Neuronal stem cell (in vitro differentiated cells): ENCODE measurements around the gene VTI1A.

Experiments used
- DNase-seq: peaks from one replicate; pipeline ENCODE4 v3.0.0-alpha.2; 2013; ENCODE audit warnings: low spot score
- H2AFZ ChIP-seq: one replicate; pipeline ENCODE4 v1.6.1; 2013; ENCODE audit warnings: mild to moderate bottlenecking, low read length, inconsistent platforms
- H2AK5ac ChIP-seq: 2 replicates; pipeline ENCODE4 v1.6.1; 2013; ENCODE audit warnings: low read depth, mild to moderate bottlenecking, inconsistent platforms, low read length, moderate library complexity, mixed read lengths
- H2BK120ac ChIP-seq: 2 replicates; pipeline ENCODE4 v1.6.1; 2013; ENCODE audit warnings: low read depth, mild to moderate bottlenecking, inconsistent platforms, low read length, moderate library complexity, mixed read lengths
- H2BK12ac ChIP-seq: one replicate; pipeline ENCODE4 v1.6.1; 2013; ENCODE audit warnings: low read length, inconsistent platforms
- H2BK15ac ChIP-seq: 2 replicates; pipeline ENCODE4 v1.6.1; 2013; ENCODE audit warnings: mild to moderate bottlenecking, low read length, inconsistent platforms, mixed read lengths
- H2BK5ac ChIP-seq: one replicate; pipeline ENCODE4 v1.6.1; 2013; ENCODE audit warnings: inconsistent platforms, mild to moderate bottlenecking, low read length, moderate library complexity
- H3K14ac ChIP-seq: one replicate; pipeline ENCODE4 v1.6.1; 2013; ENCODE audit warnings: low read length, inconsistent platforms
- H3K18ac ChIP-seq: 2 replicates; pipeline ENCODE4 v1.6.1; 2013; ENCODE audit warnings: low read length, inconsistent platforms
- H3K23ac ChIP-seq: 2 replicates; pipeline ENCODE4 v1.6.1; 2013; ENCODE audit warnings: low read depth, mild to moderate bottlenecking, mixed read lengths, low read length, inconsistent platforms; ENCODE audit not compliant: poor library complexity
- H3K27ac ChIP-seq: replicated peaks from 3 replicates; pipeline ENCODE4 v1.5.1; 2013; ENCODE audit warnings: low read length, inconsistent platforms
- H3K27me3 ChIP-seq, 3 experiments: 2 replicates each; pipeline ENCODE4 v1.6.1; 2013; ENCODE audit warnings: low read length in 3 of 3, mild to moderate bottlenecking in 2 of 3, inconsistent platforms in 1 of 3, low read depth in 1 of 3, mixed read lengths in 1 of 3, moderate library complexity in 1 of 3; ENCODE audit not compliant: control insufficient read depth in 3 of 3, insufficient read depth in 3 of 3
- H3K36me3 ChIP-seq, 2 donors: replicated peaks in 1 of 2; 2 replicates each; pipeline ENCODE4 v1.6.1; 2013; ENCODE audit warnings: low read length in 2 of 2; ENCODE audit not compliant: control insufficient read depth in 2 of 2, insufficient read depth in 2 of 2
- H3K4ac ChIP-seq: 2 replicates; pipeline ENCODE4 v1.6.1; 2013; ENCODE audit warnings: inconsistent platforms, mild to moderate bottlenecking, low read length, moderate library complexity
- H3K4me1 ChIP-seq, 2 donors: 1 replicate in 1 of 2; 2 replicates in 1 of 2; pipeline ENCODE4 v1.6.1; 2013; ENCODE audit warnings: low read length in 2 of 2, low read depth in 1 of 2; ENCODE audit not compliant: control insufficient read depth in 2 of 2, insufficient read depth in 1 of 2
- H3K4me2 ChIP-seq: one replicate; pipeline ENCODE4 v1.6.1; 2013; ENCODE audit warnings: mild to moderate bottlenecking, low read length, inconsistent platforms; ENCODE audit not compliant: insufficient read depth, poor library complexity, severe bottlenecking
- H3K4me3 ChIP-seq, 2 donors: 2 replicates each; pipeline ENCODE4 v1.5.1; 2013; ENCODE audit warnings: low read length in 2 of 2, mild to moderate bottlenecking in 2 of 2, inconsistent platforms in 1 of 2, moderate library complexity in 1 of 2
- H3K79me1 ChIP-seq: one replicate; pipeline ENCODE4 v1.6.1; 2013; ENCODE audit warnings: low read depth, mild to moderate bottlenecking, inconsistent platforms, low read length, moderate library complexity
- H3K9ac ChIP-seq: one replicate; pipeline ENCODE4 v1.6.1; 2013; ENCODE audit warnings: mild to moderate bottlenecking, low read depth, low read length, inconsistent platforms; ENCODE audit not compliant: poor library complexity
- H3K9me3 ChIP-seq, 2 donors: replicated peaks in 1 of 2; 2 replicates each; pipeline versions ENCODE3 to v1.6.1; 2013; ENCODE audit warnings: low read length in 2 of 2, mild to moderate bottlenecking in 2 of 2, inconsistent platforms in 1 of 2, low read depth in 1 of 2, mixed read lengths in 1 of 2, moderate library complexity in 1 of 2; ENCODE audit not compliant: control insufficient read depth in 2 of 2, insufficient read depth in 1 of 2
- H4K8ac ChIP-seq: one replicate; pipeline ENCODE4 v1.6.1; 2013; ENCODE audit warnings: low read depth, mild to moderate bottlenecking, inconsistent platforms, low read length, moderate library complexity
- H4K91ac ChIP-seq: one replicate; pipeline ENCODE4 v1.6.1; 2013; ENCODE audit warnings: low read length, low read depth, mild to moderate bottlenecking, inconsistent platforms; ENCODE audit not compliant: poor library complexity
- WGBS, 2 donors: extraction: QIAGEN DNeasy Blood & Tissue Kit; methylation state at CpG; one replicate each; pipeline ENCODE4 v1.1.7; 2013; ENCODE audit warnings: missing lambda C conversion rate in 2 of 2, mixed read lengths in 1 of 2; ENCODE audit not compliant: insufficient read length in 2 of 2, insufficient replicate concordance in 1 of 2; ENCODE audit errors: extremely low coverage in 2 of 2; 5-methylcytosine and 5-hydroxymethylcytosine counted together

Gene VTI1A

GRCh38 chr10:112782200-112782907 is 335.3 kb downstream of the VTI1A start:
- WGBS, 2 donors = no CpG with 5 or more reads among the region's 18 CpGs
- no peak overlapping the region for H4K91ac ChIP-seq

GRCh38 chr10:112783351-112784021 is 336.5 kb downstream of the VTI1A start:
- Histone ChIP-seq H3K14ac (no peak overlapping the region), H2BK5ac (no peak overlapping the region), H3K27ac (no peak overlapping the region), H3K23ac (no peak overlapping the region), H3K4me2 (no peak overlapping the region), H2BK120ac (no peak overlapping the region), H4K8ac (no peak overlapping the region), H4K91ac (no peak overlapping the region), H2AK5ac (no peak overlapping the region), H3K18ac (no peak overlapping the region), H3K79me1 (no peaks in the 10 kb centered on the region), H2BK15ac (no peak overlapping the region), H2BK12ac (no peak overlapping the region), H3K9me3 (no peaks in the 10 kb centered on the region), H3K9ac (no peak overlapping the region), H3K27me3 (no peaks in the 10 kb centered on the region), H3K4ac (no peak overlapping the region), H3K4me1 (peaks cover 10 to 15% of the 10 kb centered on the region in 2 donors), H2AFZ (no peak overlapping the region), H3K36me3 (no peaks in the 10 kb centered on the region), H3K4me3 (no peak overlapping the region)
- DNase-seq = no peak
- WGBS, 2 donors = no CpG with 5 or more reads among the region's 14 CpGs

More at GRCh38 chr10:112782200-112782907, 335.3 kb downstream of the VTI1A start:
- Histone ChIP-seq H3K9ac (no peak overlapping the region), H3K4ac (no peak overlapping the region), H2AK5ac (peak overlapping the region; percentile 15), H3K4me1 (peaks cover 12 to 16% of the 10 kb centered on the region in 2 donors), H3K9me3 (no peaks in the 10 kb centered on the region), H3K23ac (no peak overlapping the region), H2BK15ac (peak overlapping the region; percentile 27), H4K8ac (no peak overlapping the region), H3K18ac (no peak overlapping the region), H3K4me2 (no peak overlapping the region), H3K27me3 (no peaks in the 10 kb centered on the region), H2BK120ac (no peak overlapping the region), H3K14ac (no peak overlapping the region), H3K27ac (no peak overlapping the region), H2BK12ac (no peak overlapping the region), H2AFZ (no peak overlapping the region), H3K79me1 (no peaks in the 10 kb centered on the region), H2BK5ac (no peak overlapping the region), H3K4me3 (no peak overlapping the region), H3K36me3 (no peaks in the 10 kb centered on the region)
- no peak for DNase-seq

GRCh38 chr10:112784022-112784461 is 337.0 kb downstream of the VTI1A start:
- no peaks in the 10 kb centered on the region for H3K36me3 ChIP-seq
- H3K14ac ChIP-seq = no peak overlapping the region
- WGBS, 2 donors = no CpG with 5 or more reads among the region's 8 CpGs
- H4K8ac ChIP-seq = no peak overlapping the region
- H3K27ac ChIP-seq = no peak overlapping the region
- H3K79me1 ChIP-seq = no peaks in the 10 kb centered on the region
- H2AFZ ChIP-seq = no peak overlapping the region
- no peak overlapping the region for H2BK120ac ChIP-seq
- H3K27me3 ChIP-seq = no peaks in the 10 kb centered on the region
- H3K4me3 ChIP-seq = no peak overlapping the region
- H2BK12ac ChIP-seq = no peak overlapping the region
- no peak overlapping the region for H2BK15ac ChIP-seq
- no peak overlapping the region for H2AK5ac ChIP-seq
- no peak overlapping the region for H3K4me2 ChIP-seq
- H3K23ac ChIP-seq = no peak overlapping the region
- no peak overlapping the region for H3K4ac ChIP-seq
- H3K9me3 ChIP-seq = peaks cover 0 to 1% of the 10 kb centered on the region in 2 donors
- H4K91ac ChIP-seq = no peak overlapping the region
- peaks cover 10 to 15% of the 10 kb centered on the region in 2 donors for H3K4me1 ChIP-seq
- H3K9ac ChIP-seq = no peak overlapping the region
- no peak for DNase-seq
- no peak overlapping the region for H3K18ac ChIP-seq
- H2BK5ac ChIP-seq = no peak overlapping the region

GRCh38 chr10:112785089-112785488 is 338.1 kb downstream of the VTI1A start:
- Histone ChIP-seq H3K23ac (no peak overlapping the region), H3K14ac (no peak overlapping the region), H3K27ac (no peak overlapping the region), H4K8ac (no peak overlapping the region), H2AK5ac (no peak overlapping the region), H2BK15ac (no peak overlapping the region), H2BK120ac (no peak overlapping the region), H3K27me3 (no peaks in the 10 kb centered on the region), H3K9me3 (peaks cover 2 to 6% of the 10 kb centered on the region in 2 donors), H2BK5ac (no peak overlapping the region), H3K18ac (no peak overlapping the region), H3K4me1 (peaks cover 10 to 15% of the 10 kb centered on the region in 2 donors), H3K36me3 (no peaks in the 10 kb centered on the region), H3K4ac (no peak overlapping the region), H3K4me2 (no peak overlapping the region), H3K4me3 (no peak overlapping the region), H3K9ac (no peak overlapping the region), H2BK12ac (no peak overlapping the region), H4K91ac (no peak overlapping the region), H3K79me1 (no peaks in the 10 kb centered on the region), H2AFZ (no peak overlapping the region)
- DNase-seq = no peak
